GM18499 (cell line): Measurements from ENCODE around the gene SPATA6L.

ENCODE experiments used
- ATAC-seq: cut with Tn5 transposase; IDR thresholded peaks from one replicate; pipeline ENCODE4 v1.9.1; 2021; ENCODE audit warnings: moderate number of reproducible peaks; ENCODE audit not compliant: insufficient read depth, unreplicated experiment

Gene SPATA6L, protein sequence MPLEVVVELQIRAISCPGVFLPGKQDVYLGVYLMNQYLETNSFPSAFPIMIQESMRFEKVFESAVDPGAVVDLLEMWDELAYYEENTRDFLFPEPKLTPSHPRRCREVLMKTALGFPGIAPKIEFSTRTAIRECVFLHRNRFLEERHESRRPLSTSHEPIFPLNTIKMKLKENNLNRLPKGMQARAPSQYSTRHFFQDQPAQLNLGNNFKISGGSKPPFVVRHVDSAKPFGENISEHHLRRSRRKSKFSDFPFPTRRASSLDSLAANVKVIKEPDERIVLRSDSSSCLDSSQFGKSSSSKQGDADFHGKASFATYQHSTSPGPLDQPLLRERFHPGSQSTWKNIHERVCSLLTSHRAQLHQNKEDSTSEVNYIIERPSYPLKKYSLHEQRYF

GRCh38 chr9:4666042-4666699 is at the start of gene SPATA6L:
SPATA6L (minus strand) TSS chr9:4666480; CDS start chr9:4666250, 230 bp downstream.
- no peak for ATAC-seq

GRCh38 chr9:4714266-4715016 is 48.2 kb upstream of the SPATA6L start:
- ATAC-seq: no peak

DNA sequence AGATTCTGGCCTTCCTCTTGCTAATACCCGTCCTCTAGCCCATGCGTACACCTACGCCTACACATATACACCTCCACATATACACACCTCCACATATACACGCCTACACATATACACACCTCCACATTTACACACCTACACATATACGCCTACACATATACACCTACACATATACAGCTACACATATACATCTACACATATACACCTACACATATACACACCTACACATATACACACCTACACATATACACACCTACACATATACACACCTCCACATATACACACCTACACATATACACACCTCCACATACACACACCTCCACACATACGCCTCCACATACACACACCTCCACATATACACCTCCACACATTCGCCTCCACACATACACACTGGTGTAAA is 47.6 kb upstream of the SPATA6L start:
- ATAC-seq: no peak

GRCh38 chr9:4709380-4709779 is 43.1 kb upstream of the SPATA6L start:
- no peak for ATAC-seq

DNA sequence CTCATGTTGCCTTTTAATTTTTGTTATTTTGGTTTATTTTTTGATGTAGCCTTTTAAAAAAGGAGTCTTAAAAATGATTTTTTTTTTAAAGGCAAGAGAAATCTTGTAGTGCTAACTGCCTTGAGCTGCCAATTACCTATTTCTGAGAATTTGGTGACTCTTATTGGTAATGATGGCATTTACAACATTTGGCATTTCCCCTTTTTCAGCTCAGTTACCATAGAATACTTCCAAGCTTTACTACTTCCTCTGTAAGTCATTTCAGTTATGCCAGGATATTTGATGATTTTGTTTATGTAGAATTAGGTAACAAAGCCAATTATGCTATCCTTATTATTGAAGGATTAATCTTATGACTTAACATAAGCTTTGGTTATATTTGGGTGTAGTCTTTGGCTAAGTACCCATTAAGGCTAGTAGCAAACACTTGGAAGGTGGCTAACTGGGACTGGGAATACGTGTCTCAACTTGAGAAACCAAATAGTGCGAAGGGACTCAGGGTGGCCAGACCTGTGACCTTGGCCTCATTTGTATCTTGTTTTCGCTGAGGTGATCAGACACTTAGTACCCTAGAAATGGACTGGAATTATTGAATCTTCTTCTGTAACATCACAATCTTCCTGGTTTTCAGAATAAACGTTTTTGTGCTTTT is 40.8 kb upstream of the SPATA6L start:
- ATAC-seq: no peak

DNA sequence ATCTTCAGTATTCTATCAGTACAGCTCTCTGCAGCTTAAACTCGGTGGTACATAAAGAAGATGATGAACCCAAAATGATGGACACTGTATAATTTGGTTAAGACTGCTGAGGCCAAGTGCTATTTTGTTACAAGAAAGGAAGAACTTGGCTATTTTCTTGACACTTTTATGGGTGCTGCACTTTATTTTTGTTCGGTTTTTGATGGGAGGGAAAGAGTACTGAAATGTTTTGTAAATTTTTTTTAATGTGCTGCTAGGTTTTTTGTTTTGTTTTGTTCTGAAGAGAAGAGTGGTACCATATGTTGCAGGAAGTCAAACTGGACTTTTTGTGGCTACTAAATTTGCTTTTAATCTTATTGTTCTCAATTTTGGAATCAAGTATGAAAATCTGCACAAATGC is 39.7 kb upstream of the SPATA6L start:
- ATAC-seq: no peak

GRCh38 chr9:4704129-4704528 is 37.8 kb upstream of the SPATA6L start:
- ATAC-seq: no peak

DNA sequence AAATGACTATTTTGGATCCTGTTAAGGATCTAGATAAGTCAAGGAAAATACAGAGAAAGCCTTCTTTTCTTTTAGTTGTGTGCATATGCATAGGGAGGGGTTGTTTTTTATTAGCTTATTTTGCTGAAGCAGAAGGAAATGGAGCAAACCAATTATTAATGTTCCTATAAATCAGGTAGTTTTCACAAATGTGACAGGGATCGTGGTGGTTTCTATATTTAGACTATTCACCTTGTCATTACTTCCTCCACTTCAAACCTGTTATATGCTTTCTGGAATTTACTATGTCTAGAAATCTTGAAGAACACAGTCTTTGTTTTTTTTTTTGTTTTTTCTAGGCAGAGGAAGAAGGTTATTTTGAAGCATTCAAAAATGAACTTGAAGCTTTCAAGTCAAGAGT is 35.2 kb upstream of the SPATA6L start:
- ATAC-seq: no peak

DNA sequence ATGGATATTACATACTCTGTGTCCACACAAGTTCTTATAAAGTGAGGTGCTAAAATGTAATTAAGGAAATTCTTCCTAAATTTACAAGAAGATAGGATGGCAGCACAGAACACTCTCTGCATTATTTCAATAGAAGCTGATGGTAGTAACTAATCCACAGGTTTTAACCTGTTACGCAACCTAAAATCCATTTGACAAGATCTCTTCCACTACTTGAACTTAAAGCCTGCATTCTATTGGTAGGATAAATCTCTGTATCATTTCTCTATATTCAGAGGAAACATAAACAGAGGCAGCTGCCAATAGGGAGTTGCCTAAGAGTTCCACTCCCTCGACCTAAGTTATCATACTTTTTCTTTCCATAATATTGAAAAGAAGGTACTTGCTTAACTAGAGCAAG is 34.7 kb upstream of the SPATA6L start:
- ATAC-seq: no peak

- no peak for ATAC-seq
Observed at GRCh38 chr9:4700091-4700490, 33.8 kb upstream of the SPATA6L start.

DNA sequence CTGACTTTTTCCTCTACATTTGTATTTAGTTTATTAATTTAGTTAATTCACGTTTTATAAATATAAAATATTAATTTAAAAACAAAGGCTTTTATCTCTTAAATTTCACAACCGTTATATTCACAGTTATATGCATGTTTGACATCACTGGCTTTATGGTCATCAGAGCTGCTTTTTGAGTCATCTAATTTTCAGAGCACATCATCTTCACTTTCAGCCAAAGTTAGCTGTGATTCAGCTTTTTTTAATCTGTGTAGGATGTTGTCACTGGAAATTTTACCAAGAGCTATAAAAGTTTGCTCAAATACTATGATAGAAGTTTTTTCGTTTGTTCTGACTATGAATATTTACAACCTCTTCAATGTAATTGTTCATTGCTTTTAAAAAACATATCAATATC is 25.5 kb upstream of the SPATA6L start:
- ATAC-seq: no peak

- ATAC-seq: no peak
Observed at GRCh38 chr9:4690144-4690543, 23.9 kb upstream of the SPATA6L start.

DNA sequence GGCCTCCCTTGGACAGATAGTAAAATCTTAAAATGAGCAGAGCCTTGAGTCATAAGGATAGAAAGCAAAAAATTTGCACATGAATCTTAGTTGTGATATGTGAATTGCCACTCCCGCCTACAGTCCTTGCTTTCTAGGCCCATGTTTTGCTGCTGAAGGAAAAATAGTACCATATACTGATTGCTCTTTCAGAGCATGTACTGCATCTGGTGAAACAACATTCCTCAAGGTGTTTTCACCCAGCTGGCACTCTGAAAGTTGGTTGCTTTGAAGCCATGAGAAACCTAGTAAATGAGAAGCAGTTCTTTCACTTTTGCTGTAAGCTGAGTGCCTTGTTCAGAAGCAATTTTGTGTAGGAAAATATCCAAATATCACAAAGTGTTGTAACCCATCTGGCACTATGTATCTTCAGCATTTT is 23.4 kb upstream of the SPATA6L start:
- ATAC-seq: peak; percentile 40

- no peak for ATAC-seq
Observed at GRCh38 chr9:4689021-4689420, 22.7 kb upstream of the SPATA6L start.

GRCh38 chr9:4686584-4686983 is 20.3 kb upstream of the SPATA6L start:
- no peak for ATAC-seq

- no peak for ATAC-seq
Observed at GRCh38 chr9:4686112-4686511, 19.8 kb upstream of the SPATA6L start.

DNA sequence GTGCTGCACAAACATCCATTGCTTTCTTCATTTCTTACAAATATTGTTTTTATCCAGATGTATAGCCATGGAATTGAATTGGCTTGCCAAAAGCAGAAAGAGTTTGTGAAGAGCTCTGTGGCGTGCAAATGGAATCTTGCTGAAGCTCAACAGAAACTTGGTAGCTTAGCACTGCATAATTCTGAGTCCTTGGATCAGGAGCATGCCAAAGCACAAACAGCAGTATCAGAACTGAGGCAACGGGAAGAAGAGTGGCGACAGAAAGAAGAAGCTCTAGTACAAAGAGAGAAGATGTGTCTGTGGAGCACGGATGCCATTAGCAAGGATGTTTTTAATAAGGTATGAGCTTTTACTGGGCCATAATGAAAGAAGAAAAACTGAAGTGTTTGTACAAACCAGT is 18.5 kb upstream of the SPATA6L start:
- ATAC-seq: no peak

GRCh38 chr9:4680750-4681149 is 14.5 kb upstream of the SPATA6L start:
- no peak for ATAC-seq

GRCh38 chr9:4680173-4680525 is 13.9 kb upstream of the SPATA6L start:
- ATAC-seq: no peak

DNA sequence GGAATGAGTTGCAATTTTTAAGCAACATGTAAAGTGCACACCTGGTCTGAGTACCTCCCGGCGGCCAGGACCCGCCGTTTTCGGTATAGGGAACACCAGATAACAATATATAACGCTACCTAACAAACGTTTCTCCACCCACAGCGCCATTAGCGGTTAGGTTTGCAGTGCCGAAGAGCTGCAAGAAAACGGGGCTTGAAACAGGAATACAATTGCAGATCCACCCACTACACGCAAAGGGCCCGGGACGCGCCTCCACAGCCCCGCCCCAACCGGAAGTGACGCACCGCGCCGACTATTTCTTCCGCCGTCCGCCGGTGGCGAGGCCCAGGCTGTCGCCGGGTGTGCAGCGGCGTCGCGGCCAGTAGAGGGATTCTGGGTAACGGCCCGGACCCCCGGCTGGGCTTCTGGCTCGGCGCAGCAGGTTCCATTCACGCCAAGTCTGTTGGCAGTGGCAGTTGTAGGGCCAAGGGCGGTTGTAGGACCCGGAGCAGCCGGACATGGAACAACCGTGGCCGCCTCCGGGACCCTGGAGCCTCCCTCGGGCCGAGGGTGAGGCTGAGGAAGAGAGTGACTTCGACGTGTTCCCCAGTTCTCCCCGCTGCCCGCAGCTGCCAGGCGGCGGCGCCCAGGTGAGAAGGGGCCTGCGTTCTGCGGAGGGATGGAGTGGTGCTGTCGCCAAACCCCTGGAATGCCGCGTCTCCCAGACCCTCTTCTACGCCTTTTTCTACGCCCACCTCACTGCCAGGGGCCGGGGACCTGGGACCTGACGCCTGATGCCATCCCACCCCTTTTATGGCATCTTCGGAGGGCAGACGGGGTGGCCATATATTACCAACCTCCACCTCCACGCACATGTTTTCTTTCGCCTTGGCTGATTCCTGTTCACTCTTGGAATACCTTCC is 13.2 kb upstream of the SPATA6L start, which contains the start of gene CDC37L1:
TSS of gene CDC37L1 (plus strand) at position 302 of the 905 bp plus-strand sequence. CDS start at position 501, 199 bp downstream.
- ATAC-seq: peak; percentile 88
